H1 (cell line): Measurements from ENCODE around the gene STEEP1. TPM values are rescaled to one million over a fixed set of nuclear protein-coding genes. Genes with fewer than 3 reads are reported as not detected.

Source experiments
- CTCF ChIA-PET: fragments of 300-600 bp; sonication (Branson Sonifier 250); formaldehyde crosslinking; loops from one replicate; lab custom pipeline; 2021; ENCODE audit not compliant: partially characterized antibody; lab: Charles Lee
- POLR2A ChIA-PET: fragments of 300-600 bp; sonication (Branson Sonifier 250); formaldehyde crosslinking; loops from one replicate; lab custom pipeline; 2021; ENCODE audit warnings: inconsistent platforms; ENCODE audit not compliant: partially characterized antibody; lab: Charles Lee
- DNase-seq, 2 experiments: peaks; one replicate each; pipeline versions ENCODE4 v3.0.0 to v3.0.0-alpha.2; 2010 to 2022; ENCODE audit warnings: low spot score in 2 of 2, low read depth in 1 of 2, mixed read lengths in 1 of 2
- FAIRE-seq: peaks from 2 replicates; lab custom pipeline; 2011; peaks lifted over from hg19 to GRCh38; lab: Jason Lieb, UNC
- H2AFZ ChIP-seq: 2 replicates; pipeline ENCODE4 v1.8.1; 2012; ENCODE audit warnings: low read length, inconsistent platforms
- H2AK5ac ChIP-seq: 2 replicates; pipeline ENCODE4 v1.6.1; 2013; ENCODE audit warnings: low read depth, low read length
- H2BK120ac ChIP-seq: replicated peaks from 2 replicates; pipeline ENCODE3; 2013; ENCODE audit warnings: low read depth, low read length, inconsistent platforms
- H2BK12ac ChIP-seq: 2 replicates; pipeline ENCODE4 v1.6.1; 2013; ENCODE audit warnings: low read depth, low read length
- H2BK15ac ChIP-seq: 2 replicates; pipeline ENCODE4 v1.6.1; 2013; ENCODE audit warnings: low read length
- H2BK20ac ChIP-seq: 2 replicates; pipeline ENCODE4 v1.6.1; 2013; ENCODE audit warnings: low read length
- H2BK5ac ChIP-seq: 2 replicates; pipeline ENCODE4 v1.6.1; 2013; ENCODE audit warnings: low read depth, low read length
- H3K14ac ChIP-seq: 2 replicates; pipeline ENCODE4 v1.6.1; 2013; ENCODE audit warnings: inconsistent platforms; ENCODE audit not compliant: insufficient read length
- H3K18ac ChIP-seq: 2 replicates; pipeline ENCODE4 v1.6.1; 2013; ENCODE audit warnings: low read length; ENCODE audit errors: extremely low read depth
- H3K23ac ChIP-seq: 2 replicates; pipeline ENCODE4 v1.6.1; 2013; ENCODE audit warnings: inconsistent platforms; ENCODE audit not compliant: insufficient read length
- H3K23me2 ChIP-seq: 2 replicates; pipeline ENCODE4 v1.6.1; 2013; ENCODE audit warnings: low read depth, low read length
- H3K27ac ChIP-seq: 2 replicates; pipeline ENCODE4 v1.6.1; 2011; ENCODE audit warnings: low read depth, low read length, inconsistent platforms
- H3K27me3 ChIP-seq, 4 experiments: replicated peaks in 1 of 4; 1 replicate in 1 of 4; 2 replicates in 3 of 4; pipeline versions ENCODE4 v1.6.1 to v1.8.1; 2011 to 2013; ENCODE audit warnings: low read length in 3 of 4, mild to moderate bottlenecking in 3 of 4, inconsistent platforms in 2 of 4, mixed read lengths in 2 of 4, moderate library complexity in 1 of 4; ENCODE audit not compliant: control insufficient read depth in 3 of 4, insufficient read depth in 3 of 4; ENCODE audit errors: extremely low read depth in 1 of 4
- H3K36me3 ChIP-seq, 4 experiments: 2 replicates each; pipeline versions ENCODE4 v1.6.1 to v1.8.1; 2011 to 2013; ENCODE audit warnings: mild to moderate bottlenecking in 4 of 4, low read length in 3 of 4, moderate library complexity in 2 of 4, control low read depth in 1 of 4, inconsistent platforms in 1 of 4; ENCODE audit not compliant: insufficient read depth in 4 of 4, control insufficient read depth in 2 of 4
- H3K4ac ChIP-seq: replicated peaks from 2 replicates; pipeline ENCODE3; 2013; ENCODE audit warnings: low read length, low read depth, mixed read lengths, inconsistent platforms; ENCODE audit not compliant: insufficient read length
- H3K4me1 ChIP-seq, 4 experiments: replicated peaks in 1 of 4; 1 replicate in 1 of 4; 2 replicates in 3 of 4; pipeline versions ENCODE4 v1.6.1 to v1.8.1; 2011 to 2013; ENCODE audit warnings: low read length in 3 of 4, inconsistent platforms in 2 of 4, mixed read lengths in 1 of 4; ENCODE audit not compliant: insufficient read depth in 4 of 4, control insufficient read depth in 3 of 4
- H3K4me2 ChIP-seq, 2 experiments: 2 replicates each; pipeline versions ENCODE4 v1.6.1 to v1.8.1; 2011 to 2013; ENCODE audit warnings: low read depth in 2 of 2, low read length in 2 of 2, control low read depth in 1 of 2, inconsistent platforms in 1 of 2, mild to moderate bottlenecking in 1 of 2; ENCODE audit not compliant: insufficient read depth in 1 of 2
- H3K4me3 ChIP-seq, 4 experiments: fragments of 200-600, 300-600 bp in 1 of 4; sonication (generic), shearing (Covaris generic), sonication (Bioruptor Twin) in 1 of 4; 2 replicates each; pipeline versions ENCODE4 v1.5.1 to v1.8.1; 2011 to 2016; ENCODE audit warnings: low read length in 4 of 4, low read depth in 3 of 4, control low read depth in 2 of 4, inconsistent platforms in 2 of 4, mild to moderate bottlenecking in 2 of 4, mixed read lengths in 1 of 4, moderate library complexity in 1 of 4; ENCODE audit not compliant: insufficient read depth in 2 of 4; ENCODE audit errors: extremely low read depth in 1 of 4
- H3K56ac ChIP-seq: replicated peaks from 2 replicates; pipeline ENCODE3; 2013; ENCODE audit warnings: low read depth, mild to moderate bottlenecking, mixed read lengths, low read length, inconsistent platforms; ENCODE audit not compliant: insufficient read length
- H3K79me1 ChIP-seq: 2 replicates; pipeline ENCODE4 v1.6.1; 2013; ENCODE audit warnings: low read depth, low read length, control low read depth
- H3K79me2 ChIP-seq, 2 experiments: 2 replicates each; pipeline versions ENCODE4 v1.6.1 to v1.8.1; 2012 to 2013; ENCODE audit warnings: low read length in 2 of 2, mild to moderate bottlenecking in 2 of 2, inconsistent platforms in 1 of 2; ENCODE audit not compliant: insufficient read depth in 2 of 2, control insufficient read depth in 1 of 2
- H3K9ac ChIP-seq, 4 experiments: replicated peaks in 1 of 4; 1 replicate in 1 of 4; 2 replicates in 3 of 4; pipeline versions ENCODE4 v1.6.1 to v1.8.1; 2011 to 2013; ENCODE audit warnings: low read depth in 3 of 4, low read length in 3 of 4, control low read depth in 2 of 4, mild to moderate bottlenecking in 2 of 4, moderate library complexity in 2 of 4, inconsistent platforms in 1 of 4; ENCODE audit errors: extremely low read depth in 1 of 4
- H3K9me3 ChIP-seq, 2 experiments: 2 replicates each; pipeline versions ENCODE4 v1.6.1 to v1.8.1; 2012 to 2013; ENCODE audit warnings: mild to moderate bottlenecking in 2 of 2, moderate library complexity in 2 of 2, control low read depth in 1 of 2, inconsistent platforms in 1 of 2, low read depth in 1 of 2, low read length in 1 of 2, mixed read lengths in 1 of 2; ENCODE audit not compliant: insufficient read depth in 2 of 2
- H4K20me1 ChIP-seq, 2 experiments: replicated peaks in 1 of 2; 2 replicates each; pipeline versions ENCODE3 to v1.8.1; 2011 to 2013; ENCODE audit warnings: inconsistent platforms in 2 of 2, low read length in 2 of 2, mild to moderate bottlenecking in 1 of 2; ENCODE audit not compliant: insufficient read depth in 2 of 2, control insufficient read depth in 1 of 2
- H4K5ac ChIP-seq: 2 replicates; pipeline ENCODE4 v1.6.1; 2013; ENCODE audit warnings: low read length, low read depth, mixed read lengths, inconsistent platforms; ENCODE audit not compliant: insufficient read length
- H4K8ac ChIP-seq: 2 replicates; pipeline ENCODE4 v1.8.0; 2013; ENCODE audit warnings: mild to moderate bottlenecking, moderate library complexity, low read length, inconsistent platforms; ENCODE audit not compliant: insufficient read depth; ENCODE audit errors: extremely low read depth
- H4K91ac ChIP-seq: replicated peaks from 2 replicates; pipeline ENCODE3; 2013; ENCODE audit warnings: low read length, mixed read lengths, inconsistent platforms; ENCODE audit not compliant: insufficient read length
- JUN ChIP-seq: IDR thresholded peaks from 2 replicates; pipeline ENCODE4 v1.6.1; 2011; ENCODE audit warnings: low read depth, mild to moderate bottlenecking, improper control_type of control experiment, low read length
- RAD21 ChIP-seq, 2 experiments: IDR thresholded peaks in 1 of 2; conservative IDR thresholded peaks in 1 of 2; 2 replicates each; pipeline ENCODE4 v1.6.1; 2011; ENCODE audit warnings: low read depth in 2 of 2, low read length in 2 of 2, improper control_type of control experiment in 1 of 2, inconsistent platforms in 1 of 2, mild to moderate bottlenecking in 1 of 2, moderate library complexity in 1 of 2
- SIRT6 ChIP-seq: IDR thresholded peaks from one replicate; pipeline ENCODE4 v1.7.1; 2012; ENCODE audit warnings: low read length, inconsistent platforms
- SP1 ChIP-seq: IDR thresholded peaks from 2 replicates; pipeline ENCODE4 v1.6.1; 2011; ENCODE audit warnings: low read depth, low read length
- TEAD4 ChIP-seq: IDR thresholded peaks from 2 replicates; pipeline ENCODE4 v1.6.1; 2012; ENCODE audit warnings: low read depth, low read length, inconsistent platforms, mixed read lengths
- WGBS, 2 experiments: shearing (Covaris generic) in 1 of 2; methylation state at CpG; one replicate each; pipeline versions ENCODE4 v1.1.6 to v1.1.7; 2013 to 2015; ENCODE audit warnings: low lambda C conversion rate in 2 of 2, mixed read lengths in 2 of 2, inconsistent platforms in 1 of 2, low coverage in 1 of 2, missing lambda C conversion rate in 1 of 2; ENCODE audit not compliant: insufficient replicate concordance in 2 of 2, insufficient coverage in 1 of 2, insufficient read length in 1 of 2; ENCODE audit errors: extremely low coverage in 1 of 2, missing lambda C conversion rate in 1 of 2; 5-methylcytosine and 5-hydroxymethylcytosine counted together
- polyA plus RNA-seq, 7 experiments: library from polyadenylated mRNA; depleted of rRNA in 3 of 7; stranded (reverse) in 5 of 7; unstranded in 2 of 7; fragments of >200 nt in 5 of 7; fragments of 200-250 nt in 2 of 7; gene quantifications; 1 replicate in 5 of 7; 2 replicates in 1 of 7; 4 replicates in 1 of 7; pipeline versions ENCODE4 v1.2.1 to v1.2.3, GENCODE V29; 2011 to 2013; ENCODE audit warnings: missing spikeins in 2 of 7, mixed read lengths in 2 of 7
- total RNA-seq: library from RNA; stranded (reverse); fragmentation: NEBNext Ultra II Directional; extraction: Animal tissue kit (Norgen Biotek cat#: 25700); gene quantifications from 2 replicates; pipeline ENCODE4 v1.2.1, GENCODE V29; 2021
- TF ChIP-seq, protein P1 (sequence below), 3 experiments: IDR thresholded peaks; 1 replicate in 2 of 3; 2 replicates in 1 of 3; pipeline versions ENCODE4 v1.5.1 to v1.6.1; 2011; ENCODE audit warnings: low read length in 3 of 3, mild to moderate bottlenecking in 3 of 3, inconsistent platforms in 2 of 3, low read depth in 1 of 3, moderate library complexity in 1 of 3; ENCODE audit not compliant: insufficient read depth in 1 of 3; ENCODE audit errors: control extremely low read depth in 1 of 3

STEEP1 gene
- total and polyA plus RNA-seq, 2 of the 8 experiments (the other 6 are each of a cell fraction or from before 2014, with no cell fraction given) = 9.2 to 29.7 TPM

DNA sequence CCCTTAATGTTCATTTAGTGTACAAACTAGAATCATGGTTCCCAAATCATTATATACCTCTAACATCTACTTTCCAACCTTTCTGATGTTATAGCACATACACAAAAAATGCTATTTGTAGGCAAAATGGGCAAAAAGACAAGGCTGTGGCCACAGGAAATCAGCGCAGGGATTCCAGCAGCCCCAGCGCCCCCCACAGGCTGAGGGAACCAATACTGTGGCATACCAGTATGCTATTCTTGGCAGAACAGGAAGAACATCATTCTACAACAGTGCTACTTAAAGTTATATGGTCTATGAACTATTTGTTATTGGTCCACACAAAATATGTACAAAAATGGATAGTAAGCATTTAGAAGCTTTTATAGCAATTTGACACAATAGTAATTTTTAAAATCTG is 25.3 kb downstream of the STEEP1 start:
- Histone ChIP-seq H2BK15ac (no peak overlapping the region), H3K4me2 (no peak overlapping the region), H2BK120ac (no peak overlapping the region), H2BK12ac (no peak overlapping the region), H2AK5ac (no peak overlapping the region), H3K79me2 (no peaks in the 10 kb centered on the region), H3K27ac (no peak overlapping the region), H3K23ac (no peak overlapping the region), H3K79me1 (no peaks in the 10 kb centered on the region), H3K14ac (no peak overlapping the region), H3K18ac (no peak overlapping the region), H3K4me1 (no peaks in the 10 kb centered on the region), H3K4ac (no peak overlapping the region), H3K4me3 (no peak overlapping the region), H2BK5ac (no peak overlapping the region), H4K20me1 (no peaks in the 10 kb centered on the region), H3K9me3 (no peaks in the 10 kb centered on the region), H3K23me2 (no peaks in the 10 kb centered on the region), H3K56ac (no peak overlapping the region), H4K5ac (no peak overlapping the region), H4K8ac (no peak overlapping the region), H2AFZ (no peak overlapping the region), H4K91ac (no peak overlapping the region), H3K36me3 (no peaks in the 10 kb centered on the region; a peak in 1 of 8 replicates), H3K9ac (no peak overlapping the region), H2BK20ac (no peak overlapping the region), H3K27me3 (no peaks in the 10 kb centered on the region)
- ChIA-PET CTCF (interaction anchor here (0.6 to 2.0 kb wide), 4 partner anchors 50 to 190 kb away, joined by 3 to 6 read pairs (median 3); no protein-coding TSS in a partner anchor), POLR2A (interaction anchor here (1.7 kb wide), 1 partner anchor 35 kb away, joined by 3 read pairs; no protein-coding TSS in a partner anchor)
- DNase-seq (no peak), FAIRE-seq (no peak)
- TF ChIP-seq SIRT6 = no peak
- no peak for TF ChIP-seq JUN
- TF ChIP-seq, protein P1, sequence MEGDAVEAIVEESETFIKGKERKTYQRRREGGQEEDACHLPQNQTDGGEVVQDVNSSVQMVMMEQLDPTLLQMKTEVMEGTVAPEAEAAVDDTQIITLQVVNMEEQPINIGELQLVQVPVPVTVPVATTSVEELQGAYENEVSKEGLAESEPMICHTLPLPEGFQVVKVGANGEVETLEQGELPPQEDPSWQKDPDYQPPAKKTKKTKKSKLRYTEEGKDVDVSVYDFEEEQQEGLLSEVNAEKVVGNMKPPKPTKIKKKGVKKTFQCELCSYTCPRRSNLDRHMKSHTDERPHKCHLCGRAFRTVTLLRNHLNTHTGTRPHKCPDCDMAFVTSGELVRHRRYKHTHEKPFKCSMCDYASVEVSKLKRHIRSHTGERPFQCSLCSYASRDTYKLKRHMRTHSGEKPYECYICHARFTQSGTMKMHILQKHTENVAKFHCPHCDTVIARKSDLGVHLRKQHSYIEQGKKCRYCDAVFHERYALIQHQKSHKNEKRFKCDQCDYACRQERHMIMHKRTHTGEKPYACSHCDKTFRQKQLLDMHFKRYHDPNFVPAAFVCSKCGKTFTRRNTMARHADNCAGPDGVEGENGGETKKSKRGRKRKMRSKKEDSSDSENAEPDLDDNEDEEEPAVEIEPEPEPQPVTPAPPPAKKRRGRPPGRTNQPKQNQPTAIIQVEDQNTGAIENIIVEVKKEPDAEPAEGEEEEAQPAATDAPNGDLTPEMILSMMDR (IDR thresholded peaks at IDR 0.05; ENCODE audit: control extremely low read depth in 1 of 3, insufficient read depth in 1 of 3, low read depth in 1 of 3, low read length in 3 of 3) = peak; percentile 36 to 50 (median 39); a peak in 3 of 4 replicates
- TF ChIP-seq SP1 = no peak
- TF ChIP-seq RAD21 (IDR thresholded peaks at IDR 0.05 in 1 of 2, conservative IDR thresholded peaks at IDR 0.05 in 1 of 2; ENCODE audit: low read depth in 2 of 2, low read length in 2 of 2) = peak; percentile 18 to 34; a peak in 2 of 4 replicates
- TF ChIP-seq TEAD4 = peak; percentile 25; the same call in 1 of the 2 replicates
- WGBS, 2 experiments = 38% methylated on average over 2 of the region's 2 CpGs; no CpG with 5 or more reads in 1 of the 2 experiments
